SK-N-MC (cell line): ENCODE measurements around the gene VAV2.

Experiments
- EZH2 ChIP-seq: fragments of 200-600 bp; sonication (generic); IDR thresholded peaks from one replicate; pipeline ENCODE4 v1.6.1; 2017; ENCODE audit warnings: antibody characterized with exemption
- POLR2AphosphoS5 ChIP-seq: IDR thresholded peaks from 2 replicates; pipeline ENCODE4 v1.6.1; 2012; ENCODE audit warnings: mild to moderate bottlenecking, low read depth, low read length, borderline replicate concordance

DNA sequence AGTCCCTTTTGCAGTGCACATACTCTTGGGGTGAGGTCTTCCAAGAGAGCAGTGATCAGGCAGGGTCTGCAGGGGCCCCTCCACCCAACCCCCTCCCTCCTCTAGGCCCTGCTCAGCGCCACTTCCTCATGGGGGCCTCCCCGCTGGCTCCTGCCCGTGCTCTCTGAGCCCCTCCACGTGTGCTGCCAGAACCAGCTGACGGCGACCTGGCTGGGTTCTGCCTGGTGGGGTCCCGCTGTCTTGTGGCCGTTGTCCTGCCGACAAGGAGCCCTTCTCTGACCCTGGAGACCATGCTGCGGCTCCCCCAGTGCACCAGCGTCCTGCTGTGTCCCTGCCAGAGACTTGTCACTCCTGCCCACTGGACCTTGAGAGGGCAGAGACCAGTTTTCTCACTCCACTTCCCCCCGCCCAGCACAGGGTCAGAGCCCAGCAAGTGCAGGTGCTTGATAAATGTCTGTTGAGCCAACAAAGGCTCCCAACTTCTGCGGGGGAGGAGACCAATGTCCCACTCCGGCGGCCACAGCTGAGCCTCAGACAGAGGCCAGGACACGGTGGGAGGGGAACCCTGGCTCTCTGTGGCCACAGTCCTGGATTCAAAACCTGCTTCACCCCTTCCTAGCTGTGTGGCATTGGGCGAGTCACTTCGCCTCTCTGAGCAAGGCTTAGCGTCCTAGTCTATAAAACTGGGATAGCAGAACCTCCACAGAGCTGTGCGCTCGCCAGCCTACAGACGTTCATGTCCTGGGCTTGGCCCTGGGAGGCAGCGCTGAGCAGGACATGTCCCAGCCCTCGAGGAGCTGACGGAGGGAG lies 278.8 kb downstream of the VAV2 start:
- TF ChIP-seq EZH2 (no peak), POLR2AphosphoS5 (no peak)
